ENCODE results near the gene TIAL1. TPM values are rescaled to one million over a fixed set of nuclear protein-coding genes. Genes with fewer than 3 reads are reported as not detected.

The TIAL1 gene
- total and polyA plus RNA-seq, 3 donors from 2014 or later, result 71.0 to 104 (median 82.3) TPM

GRCh38 chr10:119541459-119542356 lies 55.1 kb downstream of the TIAL1 start:
- Histone ChIP-seq H3K4me1 (peaks cover 8% of the 10 kb centered on the region), H3K9me3 (no peaks in the 10 kb centered on the region), H3K27me3 (no peaks in the 10 kb centered on the region), H3K27ac (peak overlapping the region in 1 of 2 donors; percentile 6), H3K4me3 (peak overlapping the region; percentile 58 to 69), H3K36me3 (ENCODE audit: low read depth, missing control alignments) (no peaks in the 10 kb centered on the region)
- DNase-seq, result no peak
- WGBS, 2 donors, result 28 to 48% methylated on average over 25 to 57 of the region's 57 CpGs
- TF ChIP-seq CTCF (IDR thresholded peaks at IDR 0.05) (no peak), POLR2A (IDR thresholded peaks at IDR 0.05) (no peak)
- intact Hi-C loops (cut with DNase I; ENCODE audit: low total_unique reads), result no loop called here

GRCh38 chr10:119541046-119541445 lies 55.7 kb downstream of the TIAL1 start:
- Histone ChIP-seq H3K9me3 (no peaks in the 10 kb centered on the region), H3K4me3 (peak overlapping the region in 1 of 2 donors; percentile 69), H3K4me1 (peaks cover 8% of the 10 kb centered on the region), H3K27ac (no peak overlapping the region), H3K36me3 (ENCODE audit: low read depth, missing control alignments) (no peaks in the 10 kb centered on the region), H3K27me3 (no peaks in the 10 kb centered on the region)
- intact Hi-C loops (cut with DNase I; ENCODE audit: low total_unique reads), result no loop called here
- WGBS, 2 donors, result 34 to 55% methylated on average over 6 of the region's 6 CpGs
- TF ChIP-seq CTCF (IDR thresholded peaks at IDR 0.05) (no peak), POLR2A (IDR thresholded peaks at IDR 0.05) (no peak)
- no peak for DNase-seq

- Histone ChIP-seq H3K27ac (no peak overlapping the region), H3K4me3 (no peak overlapping the region), H3K9me3 (no peaks in the 10 kb centered on the region), H3K36me3 (ENCODE audit: low read depth, missing control alignments) (no peaks in the 10 kb centered on the region), H3K27me3 (no peaks in the 10 kb centered on the region), H3K4me1 (peaks cover 8% of the 10 kb centered on the region)
- WGBS, 2 donors, result 91% methylated on average over 4 of the region's 4 CpGs
- intact Hi-C loops (cut with DNase I; ENCODE audit: low total_unique reads), result no loop called here
- TF ChIP-seq CTCF (IDR thresholded peaks at IDR 0.05) (no peak), POLR2A (IDR thresholded peaks at IDR 0.05) (no peak)
- DNase-seq, result no peak
Observed at GRCh38 chr10:119540038-119540437, 56.7 kb downstream of the TIAL1 start.

- no peaks in the 10 kb centered on the region for H3K36me3 ChIP-seq (ENCODE audit: low read depth, missing control alignments)
- H3K4me3 ChIP-seq, result no peak overlapping the region
- intact Hi-C loops (cut with DNase I; ENCODE audit: low total_unique reads), result no loop called here
- TF ChIP-seq POLR2A (IDR thresholded peaks at IDR 0.05) (no peak), CTCF (IDR thresholded peaks at IDR 0.05) (no peak)
- 79 to 85% methylated on average over 9 of the region's 9 CpGs for WGBS, 2 donors
- no peaks in the 10 kb centered on the region for H3K27me3 ChIP-seq
- DNase-seq, result no peak
- H3K4me1 ChIP-seq, result peaks cover 7% of the 10 kb centered on the region
- H3K9me3 ChIP-seq, result no peaks in the 10 kb centered on the region
- no peak overlapping the region for H3K27ac ChIP-seq
Observed at GRCh38 chr10:119539359-119539825, 57.4 kb downstream of the TIAL1 start.

All from testis (tissue), 3 donors.